CD14-positive monocyte (primary cell): ENCODE results near the gene CNTN6. TPM values are rescaled to one million over a fixed set of nuclear protein-coding genes. Genes with fewer than 3 reads are reported as not detected.

Source experiments
- DNase-seq, 3 donors: peaks; one replicate each; pipeline ENCODE4 v3.0.0-alpha.2; 2011 to 2022
- H2AFZ ChIP-seq: 2 replicates; pipeline ENCODE4 v1.6.0; 2012; ENCODE audit warnings: mild to moderate bottlenecking, low read depth, low read length, inconsistent platforms; ENCODE audit not compliant: insufficient read depth, poor library complexity, severe bottlenecking
- H3K27ac ChIP-seq, 2 donors: 1 replicate in 1 of 2; 2 replicates in 1 of 2; pipeline ENCODE4 v1.5.1; 2012 to 2013; ENCODE audit warnings: low read length in 2 of 2, control low read depth in 1 of 2, inconsistent platforms in 1 of 2, low read depth in 1 of 2, mild to moderate bottlenecking in 1 of 2
- H3K27me3 ChIP-seq, 2 donors: one replicate each; pipeline versions ENCODE4 v1.6.0 to v1.6.1; 2011 to 2013; ENCODE audit warnings: low read length in 2 of 2; ENCODE audit not compliant: control insufficient read depth in 2 of 2, insufficient read depth in 2 of 2
- H3K36me3 ChIP-seq, 2 donors: replicated peaks in 1 of 2; 1 replicate in 1 of 2; 2 replicates in 1 of 2; pipeline versions ENCODE4 v1.5.1 to v1.6.1; 2012 to 2013; ENCODE audit warnings: low read length in 2 of 2, control low read depth in 1 of 2, inconsistent platforms in 1 of 2, mild to moderate bottlenecking in 1 of 2; ENCODE audit not compliant: insufficient read depth in 2 of 2, control insufficient read depth in 1 of 2
- H3K4me1 ChIP-seq, 2 donors: 1 replicate in 1 of 2; 2 replicates in 1 of 2; pipeline versions ENCODE4 v1.5.1 to v1.6.1; 2012 to 2013; ENCODE audit warnings: low read length in 2 of 2, control low read depth in 1 of 2, inconsistent platforms in 1 of 2, mild to moderate bottlenecking in 1 of 2, moderate library complexity in 1 of 2; ENCODE audit not compliant: insufficient read depth in 2 of 2, control insufficient read depth in 1 of 2
- H3K4me2 ChIP-seq: replicated peaks from 2 replicates; pipeline ENCODE3; 2012; ENCODE audit warnings: low read length, moderate library complexity, mild to moderate bottlenecking; ENCODE audit not compliant: poor library complexity, severe bottlenecking; ENCODE audit errors: extremely low read depth
- H3K4me3 ChIP-seq, 3 experiments: fragments of 200-600 bp in 1 of 3; sonication (generic) in 1 of 3; replicated peaks in 1 of 3; 1 replicate in 2 of 3; 2 replicates in 1 of 3; pipeline ENCODE4 v1.5.1; 2011 to 2013; ENCODE audit warnings: low read length in 3 of 3, mild to moderate bottlenecking in 3 of 3, control low read depth in 2 of 3, low read depth in 2 of 3, inconsistent platforms in 1 of 3, moderate library complexity in 1 of 3
- H3K79me2 ChIP-seq: 2 replicates; pipeline ENCODE4 v1.6.0; 2012; ENCODE audit warnings: mild to moderate bottlenecking, control low read depth, inconsistent platforms, low read length, moderate library complexity; ENCODE audit not compliant: insufficient read depth
- H3K9ac ChIP-seq: 2 replicates; pipeline ENCODE4 v1.6.0; 2017; ENCODE audit warnings: low read length, mild to moderate bottlenecking; ENCODE audit not compliant: insufficient read depth, poor library complexity, severe bottlenecking
- H3K9me3 ChIP-seq, 2 donors: replicated peaks in 1 of 2; 1 replicate in 1 of 2; 2 replicates in 1 of 2; pipeline versions ENCODE4 v1.5.1 to v1.6.1; 2012 to 2013; ENCODE audit warnings: low read length in 2 of 2, control low read depth in 1 of 2; ENCODE audit not compliant: control insufficient read depth in 1 of 2, insufficient read depth in 1 of 2
- H4K20me1 ChIP-seq: 2 replicates; pipeline ENCODE4 v1.6.0; 2012; ENCODE audit warnings: mild to moderate bottlenecking, low read length, control low read depth, moderate library complexity; ENCODE audit not compliant: insufficient read depth
- H3K27ac Mint-ChIP-seq, 7 donors: one replicate each; pipeline ENCODE4 v1.8.0; 2020; ENCODE audit warnings: mild to moderate bottlenecking in 7 of 7, mixed read lengths in 7 of 7, moderate library complexity in 6 of 7, inconsistent platforms in 2 of 7
- H3K27me3 Mint-ChIP-seq, 3 donors: one replicate each; pipeline ENCODE4 v1.8.0; 2021 to 2022; ENCODE audit warnings: low read depth in 3 of 3, mild to moderate bottlenecking in 3 of 3, mixed read lengths in 3 of 3, moderate library complexity in 3 of 3, inconsistent platforms in 1 of 3
- H3K36me3 Mint-ChIP-seq, 2 donors: one replicate each; pipeline ENCODE4 v1.8.0; 2020; ENCODE audit warnings: mixed read lengths in 2 of 2, inconsistent platforms in 1 of 2, mild to moderate bottlenecking in 1 of 2
- H3K4me1 Mint-ChIP-seq: one replicate; pipeline ENCODE4 v1.8.0; 2020; ENCODE audit warnings: mild to moderate bottlenecking, mixed read lengths
- H3K4me3 Mint-ChIP-seq, 2 donors: one replicate each; pipeline ENCODE4 v1.8.0; 2020; ENCODE audit warnings: mild to moderate bottlenecking in 2 of 2, mixed read lengths in 2 of 2, moderate library complexity in 1 of 2
- H3K9me3 Mint-ChIP-seq, 7 donors: one replicate each; pipeline ENCODE4 v1.8.0; 2020 to 2022; ENCODE audit warnings: mixed read lengths in 7 of 7, mild to moderate bottlenecking in 6 of 7, moderate library complexity in 6 of 7, inconsistent platforms in 2 of 7
- CTCF ChIP-seq: fragments of 200-600 bp; IDR thresholded peaks from one replicate; pipeline ENCODE4 v1.8.0; 2022; ENCODE audit warnings: antibody characterized with exemption, mild to moderate bottlenecking
- WGBS: methylation state at CpG from one replicate; pipeline ENCODE4 v1.1.5; 2013; ENCODE audit warnings: missing lambda C conversion rate; ENCODE audit not compliant: insufficient coverage; 5-methylcytosine and 5-hydroxymethylcytosine counted together
- intact Hi-C, 2 donors: fragments of 100-400 bp; cut with micrococcal nuclease; formaldehyde crosslinking; loops; one replicate each; pipeline versions ENCODE4 v1.15.0 to v1.15.1; 2023
- polyA plus RNA-seq, 3 donors: library from polyadenylated mRNA; depleted of rRNA in 1 of 3; unstranded in 2 of 3; stranded (reverse) in 1 of 3; fragments of 300-500 nt in 2 of 3; fragments of >200 nt in 1 of 3; fragmentation: Illumina TruSeq in 2 of 3; gene quantifications; 1 replicate in 2 of 3; 2 replicates in 1 of 3; pipeline ENCODE4 v1.2.3, GENCODE V29; 2012 to 2021

The CNTN6 gene
- polyA plus RNA-seq, 3 donors: not detected

GRCh38 chr3:1269808-1270207 lies 177.0 kb downstream of the CNTN6 start:
- Histone ChIP-seq H3K4me3 (no peak overlapping the region), H3K4me1 (no peaks in the 10 kb centered on the region), H3K4me2 (no peak overlapping the region), H3K9me3 (peaks cover 5% of the 10 kb centered on the region in 2 donors), H3K9ac (no peak overlapping the region), H4K20me1 (no peaks in the 10 kb centered on the region), H3K27me3 (no peaks in the 10 kb centered on the region), H3K79me2 (no peaks in the 10 kb centered on the region), H3K27ac (no peak overlapping the region), H2AFZ (no peak overlapping the region), H3K36me3 (no peaks in the 10 kb centered on the region)
- intact Hi-C loops: no loop called here
- no peak for TF ChIP-seq CTCF
- Mint-ChIP-seq H3K27ac (no peak overlapping the region), H3K4me1 (no peaks in the 10 kb centered on the region), H3K36me3 (no peaks in the 10 kb centered on the region), H3K27me3 (peaks cover 0 to 1% (median 0%) of the 10 kb centered on the region in 3 donors), H3K9me3 (peaks cover 1 to 21% (median 6%) of the 10 kb centered on the region in 7 donors), H3K4me3 (no peak overlapping the region)
- no peak for DNase-seq
- WGBS: no CpG with 5 or more reads among the region's 5 CpGs

GRCh38 chr3:1272546-1273265 lies 179.9 kb downstream of the CNTN6 start:
- Histone ChIP-seq H4K20me1 (no peaks in the 10 kb centered on the region), H3K9me3 (peaks cover 5% of the 10 kb centered on the region in 2 donors), H3K36me3 (no peaks in the 10 kb centered on the region), H2AFZ (no peak overlapping the region), H3K27me3 (no peaks in the 10 kb centered on the region), H3K27ac (no peak overlapping the region), H3K4me3 (no peak overlapping the region), H3K79me2 (no peaks in the 10 kb centered on the region), H3K4me1 (no peaks in the 10 kb centered on the region), H3K4me2 (no peak overlapping the region), H3K9ac (no peak overlapping the region)
- intact Hi-C loops: no loop called here
- peaks cover 0 to 12% (median 4%) of the 10 kb centered on the region in 7 donors for H3K9me3 Mint-ChIP-seq
- peaks cover 0 to 1% (median 0%) of the 10 kb centered on the region in 3 donors for H3K27me3 Mint-ChIP-seq
- H3K27ac Mint-ChIP-seq: no peak overlapping the region
- no peaks in the 10 kb centered on the region for H3K36me3 Mint-ChIP-seq
- no peak overlapping the region for H3K4me3 Mint-ChIP-seq
- WGBS: 100% methylated on average over 2 of the region's 4 CpGs
- no peak for TF ChIP-seq CTCF
- no peaks in the 10 kb centered on the region for H3K4me1 Mint-ChIP-seq
- DNase-seq: no peak
